Posterior cingulate gyrus (tissue), 11 donors: ENCODE data around the gene JAKMIP2.
"Not testable (repeated sequence)": the region's sequence is repeated elsewhere in the genome, so short reads cannot be mapped to it uniquely, and the experiment has no call there.

Experiments used
- DNase-seq, 10 donors: peaks; one replicate each; pipeline versions ENCODE4 v3.0.0 to v3.0.0-alpha.2; 2020 to 2021; ENCODE audit warnings: mixed read lengths in 3 of 10
- intact Hi-C: fragments of 100-400 bp; cut with DNase I; formaldehyde crosslinking; loops from one replicate; pipeline ENCODE4 v1.15.1; 2023

The JAKMIP2 gene

GRCh38 chr5:147751156-147751830 is 31.2 kb downstream of the JAKMIP2 start:
- peak in 4 of 10 donors; percentile 8 to 86 (median 48) for DNase-seq
- intact Hi-C loops, result no loop called here

GRCh38 chr5:147750065-147750464 is 32.5 kb downstream of the JAKMIP2 start:
- intact Hi-C loops, result no loop called here
- DNase-seq, result no peak

GRCh38 chr5:147748590-147748989 is 33.9 kb downstream of the JAKMIP2 start:
- intact Hi-C loops, result no loop called here
- no peak for DNase-seq

GRCh38 chr5:147746986-147747385 is 35.5 kb downstream of the JAKMIP2 start:
- DNase-seq, result no peak
- intact Hi-C loops, result no loop called here

GRCh38 chr5:147743678-147744374 is 38.7 kb downstream of the JAKMIP2 start:
- intact Hi-C loops, result no loop called here
- no peak for DNase-seq

- no peak for DNase-seq
- intact Hi-C loops, result no loop called here
These were observed 39.5 kb downstream of the JAKMIP2 start for GRCh38 chr5:147743012-147743411.

- intact Hi-C loops, result no loop called here
- DNase-seq, result no peak
These were observed 40.4 kb downstream of the JAKMIP2 start for GRCh38 chr5:147742151-147742550.

- DNase-seq, result no peak
- intact Hi-C loops, result no loop called here
These were observed 41.7 kb downstream of the JAKMIP2 start for GRCh38 chr5:147740864-147741263.

GRCh38 chr5:147737921-147738320 is 44.6 kb downstream of the JAKMIP2 start:
- intact Hi-C loops, result no loop called here
- no peak for DNase-seq

- DNase-seq, result no peak
- intact Hi-C loops, result no loop called here
These were observed 46.9 kb downstream of the JAKMIP2 start for GRCh38 chr5:147735621-147736125.

GRCh38 chr5:147734894-147735293 is 47.6 kb downstream of the JAKMIP2 start:
- intact Hi-C loops, result loop anchor here (5.0 kb wide), 1 partner anchor 47 kb away; the partner anchor contains the start of gene JAKMIP2
- no peak for DNase-seq

GRCh38 chr5:147733075-147733474 is 49.5 kb downstream of the JAKMIP2 start:
- DNase-seq, result no peak
- intact Hi-C loops, result loop anchor here (5.0 kb wide), 1 partner anchor 49 kb away; the partner anchor contains the start of gene JAKMIP2

- DNase-seq, result peak in 1 of 10 donors; percentile 30
- intact Hi-C loops, result loop anchor here (5.0 kb wide), 1 partner anchor 50 kb away; the partner anchor contains the start of gene JAKMIP2
These were observed 50.1 kb downstream of the JAKMIP2 start for GRCh38 chr5:147732291-147732883.

GRCh38 chr5:147731431-147732290 is 50.9 kb downstream of the JAKMIP2 start:
- intact Hi-C loops, result loop anchor here (5.0 kb wide), 1 partner anchor 51 kb away; the partner anchor contains the start of gene JAKMIP2

GRCh38 chr5:147727200-147727599 is 55.3 kb downstream of the JAKMIP2 start:
- DNase-seq, result no peak
- intact Hi-C loops, result no loop called here

More at GRCh38 chr5:147731431-147732290, 50.9 kb downstream of the JAKMIP2 start:
- DNase-seq, result no peak

- DNase-seq, intact Hi-C loops: not testable (repeated sequence)
These were observed 61.2 kb downstream of the JAKMIP2 start for GRCh38 chr5:147721191-147721960.

GRCh38 chr5:147713550-147714295 is 68.8 kb downstream of the JAKMIP2 start:
- DNase-seq, result no peak
- intact Hi-C loops, result no loop called here

- no peak for DNase-seq
- intact Hi-C loops, result no loop called here
These were observed 69.9 kb downstream of the JAKMIP2 start for GRCh38 chr5:147712598-147712997.

GRCh38 chr5:147712019-147712418 is 70.5 kb downstream of the JAKMIP2 start:
- intact Hi-C loops, result no loop called here
- DNase-seq, result no peak
